ENCODE measurements around the gene SYNPO.

DNA sequence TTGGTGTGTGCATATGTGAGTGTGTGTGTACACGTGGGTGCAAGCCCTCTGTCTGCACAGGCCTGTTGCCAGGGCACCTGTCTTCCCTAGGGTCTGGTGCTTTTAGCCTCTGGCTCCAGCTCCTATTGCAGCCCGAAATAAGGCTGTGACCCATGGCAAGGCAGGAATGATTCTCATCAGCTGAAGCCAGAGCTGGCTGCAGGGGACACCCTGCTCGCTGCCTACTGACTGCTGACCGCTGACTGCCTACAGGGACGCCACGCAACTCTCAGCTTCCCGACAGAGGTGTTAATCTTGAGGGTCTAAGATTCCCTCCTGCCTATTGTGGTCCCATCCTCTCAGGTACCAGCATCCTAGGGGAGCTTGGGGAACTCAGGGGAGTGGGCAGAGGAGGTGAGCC lies 20.6 kb downstream of the SYNPO start, which contains the start of gene MYOZ3:
- TF ChIP-seq, protein P1, sequence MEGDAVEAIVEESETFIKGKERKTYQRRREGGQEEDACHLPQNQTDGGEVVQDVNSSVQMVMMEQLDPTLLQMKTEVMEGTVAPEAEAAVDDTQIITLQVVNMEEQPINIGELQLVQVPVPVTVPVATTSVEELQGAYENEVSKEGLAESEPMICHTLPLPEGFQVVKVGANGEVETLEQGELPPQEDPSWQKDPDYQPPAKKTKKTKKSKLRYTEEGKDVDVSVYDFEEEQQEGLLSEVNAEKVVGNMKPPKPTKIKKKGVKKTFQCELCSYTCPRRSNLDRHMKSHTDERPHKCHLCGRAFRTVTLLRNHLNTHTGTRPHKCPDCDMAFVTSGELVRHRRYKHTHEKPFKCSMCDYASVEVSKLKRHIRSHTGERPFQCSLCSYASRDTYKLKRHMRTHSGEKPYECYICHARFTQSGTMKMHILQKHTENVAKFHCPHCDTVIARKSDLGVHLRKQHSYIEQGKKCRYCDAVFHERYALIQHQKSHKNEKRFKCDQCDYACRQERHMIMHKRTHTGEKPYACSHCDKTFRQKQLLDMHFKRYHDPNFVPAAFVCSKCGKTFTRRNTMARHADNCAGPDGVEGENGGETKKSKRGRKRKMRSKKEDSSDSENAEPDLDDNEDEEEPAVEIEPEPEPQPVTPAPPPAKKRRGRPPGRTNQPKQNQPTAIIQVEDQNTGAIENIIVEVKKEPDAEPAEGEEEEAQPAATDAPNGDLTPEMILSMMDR (conservative IDR thresholded peaks at IDR 0.05 in 1 of 2, IDR thresholded peaks at IDR 0.05 in 1 of 2; ENCODE audit: low read depth in 1 of 2, low read length in 2 of 2), result no peak
- TF ChIP-seq EZH2 (IDR thresholded peaks at IDR 0.05; ENCODE audit: low read length, missing control alignments), result no peak

Data from fibroblast of lung (primary cell).